GM19468 (cell line): ENCODE measurements around the gene SRGAP2C.
"Not testable (repeated sequence)": the region's sequence is repeated elsewhere in the genome, so short reads cannot be mapped to it uniquely, and the experiment has no call there.

Experiments used
- ATAC-seq: cut with Tn5 transposase; IDR thresholded peaks from one replicate; pipeline ENCODE4 v1.9.1; 2021; ENCODE audit warnings: mild to moderate bottlenecking, moderate library complexity, moderate number of reproducible peaks; ENCODE audit not compliant: unreplicated experiment; ENCODE audit errors: extremely low read depth

SRGAP2C gene

GRCh38 chr1:121271143-121271715 lies 86.5 kb downstream of the SRGAP2C start:
- ATAC-seq = not testable (repeated sequence)

- ATAC-seq = not testable (repeated sequence)
Measured at GRCh38 chr1:121275435-121275834, 90.7 kb downstream of the SRGAP2C start.

GRCh38 chr1:121278202-121278601 lies 93.4 kb downstream of the SRGAP2C start:
- not testable (repeated sequence) for ATAC-seq

DNA sequence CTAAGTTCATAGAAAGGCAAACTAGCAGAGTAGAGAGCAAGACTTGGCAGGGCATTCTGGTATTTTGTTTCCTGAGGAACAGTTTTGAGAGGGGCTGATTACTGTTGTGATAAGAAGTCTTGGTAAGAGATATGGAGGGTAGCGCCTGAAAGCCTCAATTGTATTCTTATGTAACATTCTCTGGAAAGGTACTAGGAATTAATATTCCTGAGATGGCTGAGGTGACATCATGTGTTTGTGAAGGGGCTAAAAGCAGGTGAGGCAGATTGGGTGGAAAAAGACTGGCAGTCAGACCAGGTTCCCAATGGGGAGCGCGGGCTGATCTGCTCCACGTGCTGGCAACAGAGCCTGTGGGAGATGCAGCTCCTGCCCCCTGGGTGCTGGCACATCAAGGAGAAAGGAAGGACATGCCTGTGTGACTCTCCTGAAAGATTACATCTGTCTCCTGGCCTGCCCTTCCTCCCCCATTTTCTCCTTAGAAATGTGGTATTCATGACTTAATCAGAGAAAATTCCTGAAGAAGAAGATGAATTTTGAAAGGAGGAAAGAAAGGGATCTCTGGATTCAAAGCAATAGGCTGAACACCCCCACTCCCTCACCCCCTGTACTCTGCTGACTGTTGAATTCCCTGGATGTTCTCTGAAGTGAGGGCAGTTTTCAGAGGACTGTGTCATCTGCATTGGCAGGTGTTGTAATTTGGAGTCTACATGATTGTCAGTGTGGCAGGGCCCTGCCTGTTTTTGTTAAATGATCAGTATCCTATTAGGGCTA lies 94.2 kb downstream of the SRGAP2C start:
- not testable (repeated sequence) for ATAC-seq

- not testable (repeated sequence) for ATAC-seq
Measured at GRCh38 chr1:121279548-121279898, 94.7 kb downstream of the SRGAP2C start.

- ATAC-seq = not testable (repeated sequence)
Measured at GRCh38 chr1:121280699-121281317, 96.0 kb downstream of the SRGAP2C start.

GRCh38 chr1:121281480-121281879 lies 96.7 kb downstream of the SRGAP2C start:
- not testable (repeated sequence) for ATAC-seq

GRCh38 chr1:121283587-121284180 lies 98.9 kb downstream of the SRGAP2C start:
- not testable (repeated sequence) for ATAC-seq

- not testable (repeated sequence) for ATAC-seq
Measured at GRCh38 chr1:121292590-121292989, 107.8 kb downstream of the SRGAP2C start.

GRCh38 chr1:121293263-121294204 lies 108.8 kb downstream of the SRGAP2C start:
- not testable (repeated sequence) for ATAC-seq

GRCh38 chr1:121294205-121294570 lies 109.4 kb downstream of the SRGAP2C start:
- not testable (repeated sequence) for ATAC-seq

DNA sequence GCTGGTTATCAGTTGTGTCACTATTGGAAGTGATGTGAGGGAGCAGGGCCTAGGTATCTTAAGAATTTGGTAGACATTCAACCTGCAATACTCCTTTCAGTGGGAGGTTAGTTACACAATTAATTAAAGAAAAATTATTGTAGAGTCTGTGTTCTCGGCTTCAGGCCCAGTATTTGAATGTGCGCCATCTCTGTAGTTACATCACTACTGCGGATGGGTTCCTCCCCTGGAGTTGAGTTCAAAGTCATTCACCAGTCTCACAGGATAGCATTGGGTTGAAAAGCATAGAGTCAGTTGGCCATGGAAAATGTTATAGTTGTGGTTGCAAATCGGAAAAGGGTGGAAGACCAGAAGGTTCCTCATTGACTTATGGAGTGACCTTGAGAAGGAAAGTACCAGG lies 111.8 kb downstream of the SRGAP2C start:
- ATAC-seq = not testable (repeated sequence)

- not testable (repeated sequence) for ATAC-seq
Measured at GRCh38 chr1:121298529-121298928, 113.8 kb downstream of the SRGAP2C start.

GRCh38 chr1:121299514-121300149 lies 114.9 kb downstream of the SRGAP2C start:
- ATAC-seq = not testable (repeated sequence)

- not testable (repeated sequence) for ATAC-seq
Measured at GRCh38 chr1:121301876-121302275, 117.1 kb downstream of the SRGAP2C start.

- not testable (repeated sequence) for ATAC-seq
Measured at GRCh38 chr1:121307759-121308158, 123.0 kb downstream of the SRGAP2C start.

GRCh38 chr1:121315509-121315908 lies 130.7 kb downstream of the SRGAP2C start:
- not testable (repeated sequence) for ATAC-seq

DNA sequence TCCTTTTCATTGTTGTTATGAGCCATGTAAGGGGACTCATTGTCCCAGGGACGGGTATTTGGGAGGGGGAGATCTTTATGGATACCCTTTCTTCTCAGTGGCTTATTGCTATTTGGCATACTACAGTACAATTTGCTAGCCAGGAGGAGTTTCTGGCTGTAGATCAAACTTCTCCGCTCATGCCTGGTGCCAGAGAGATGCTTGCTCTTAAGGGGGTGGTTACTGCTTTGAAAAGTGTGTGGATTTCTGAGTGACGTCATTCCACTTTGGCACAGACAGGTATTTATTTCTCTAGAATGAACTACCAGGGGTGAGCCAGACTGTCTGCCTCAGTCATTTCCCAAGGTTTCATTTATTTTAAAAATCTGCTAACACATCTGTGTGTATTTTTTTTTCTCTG lies 131.3 kb downstream of the SRGAP2C start:
- ATAC-seq = not testable (repeated sequence)
